HG03521 (cell line): ENCODE measurements around the gene MYO19.
"Not testable (repeated sequence)": the region's sequence is repeated elsewhere in the genome, so short reads cannot be mapped to it uniquely, and the experiment has no call there.

ENCODE experiments used
- ATAC-seq: cut with Tn5 transposase; IDR thresholded peaks from one replicate; pipeline ENCODE4 v1.9.1; 2021; ENCODE audit warnings: mild to moderate bottlenecking, moderate library complexity; ENCODE audit not compliant: unreplicated experiment

MYO19 gene

DNA sequence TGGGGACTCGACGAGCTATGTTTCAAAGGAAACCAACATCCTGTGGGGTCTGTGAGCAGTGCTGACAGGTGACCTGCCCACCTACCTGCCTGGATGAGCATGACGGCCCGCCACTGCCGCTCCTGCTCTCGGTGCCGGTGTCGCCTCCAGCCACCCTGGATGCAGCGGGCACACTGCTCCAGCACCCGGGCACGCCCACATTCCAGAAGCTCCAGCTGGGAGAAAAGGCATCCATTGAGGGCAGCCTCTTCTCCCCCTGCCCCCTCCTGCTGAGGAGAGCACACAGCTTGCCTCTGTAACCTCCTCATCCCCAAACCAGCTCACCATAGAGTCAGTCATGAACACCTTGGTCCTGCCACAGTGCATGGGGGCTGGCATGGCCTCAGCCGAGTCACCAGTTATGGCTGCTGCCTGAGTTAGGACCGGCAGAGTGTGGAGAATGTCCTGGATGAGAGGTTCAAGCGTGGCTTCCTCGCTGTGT, 33.9 kb downstream of the MYO19 start:
- ATAC-seq: no peak

GRCh38 chr17:36498560-36499300, 35.9 kb downstream of the MYO19 start:
- no peak for ATAC-seq

DNA sequence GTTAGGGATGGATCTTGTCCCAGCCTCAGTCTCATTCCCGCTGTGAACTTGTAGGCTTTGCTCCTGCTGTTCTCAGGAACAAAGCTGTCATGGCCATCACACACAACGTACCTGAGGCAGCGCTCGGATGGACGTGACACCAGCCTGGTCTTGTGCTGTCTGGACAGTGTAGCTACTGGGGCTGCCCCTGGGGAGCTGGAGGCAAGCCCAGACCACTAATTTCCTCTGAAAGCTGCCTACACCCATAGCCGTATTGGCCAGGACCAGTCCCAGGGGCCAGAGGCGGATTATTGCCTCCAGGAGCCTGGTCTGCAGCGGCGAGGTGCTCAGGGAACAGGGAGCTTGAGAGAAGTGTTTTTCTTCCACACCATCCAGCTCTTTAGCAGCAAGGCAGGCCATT, 36.5 kb downstream of the MYO19 start:
- ATAC-seq: no peak

GRCh38 chr17:36496018-36496789, 38.5 kb downstream of the MYO19 start:
- no peak for ATAC-seq

DNA sequence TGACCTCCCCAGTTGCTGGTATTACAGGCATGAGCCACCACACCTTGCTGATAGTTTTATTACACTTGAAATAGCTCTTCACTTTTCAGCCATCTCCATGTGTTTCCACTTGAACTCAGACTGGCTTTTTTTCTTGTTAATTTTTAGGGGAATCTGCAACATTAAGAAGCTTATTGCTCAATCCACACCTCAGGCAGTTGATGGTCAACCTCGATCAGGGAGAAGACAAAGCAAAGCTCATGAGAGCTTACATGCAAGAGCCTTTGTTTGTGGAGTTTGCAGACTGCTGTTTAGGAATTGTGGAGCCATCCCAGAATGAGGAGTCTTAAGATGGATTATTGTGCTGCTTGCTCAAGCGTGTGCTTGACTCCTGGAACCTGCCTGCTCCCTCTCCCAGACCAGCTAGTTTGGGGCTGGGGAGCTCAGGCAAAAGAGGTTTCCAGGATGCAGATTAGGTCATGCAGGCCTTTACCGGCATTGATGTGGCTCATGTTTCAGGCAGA, 39.5 kb downstream of the MYO19 start:
- no peak for ATAC-seq

- no peak for ATAC-seq
These were observed 40.0 kb downstream of the MYO19 start for GRCh38 chr17:36494674-36495073.

GRCh38 chr17:36493956-36494355, 40.7 kb downstream of the MYO19 start:
- no peak for ATAC-seq

- peak; percentile 93 for ATAC-seq
These were observed 48.2 kb downstream of the MYO19 start, which contains the start of gene ZNHIT3 for GRCh38 chr17:36486204-36487194. ZNHIT3 (plus strand) TSS chr17:36486681; CDS start chr17:36486700, 19 bp downstream.

DNA sequence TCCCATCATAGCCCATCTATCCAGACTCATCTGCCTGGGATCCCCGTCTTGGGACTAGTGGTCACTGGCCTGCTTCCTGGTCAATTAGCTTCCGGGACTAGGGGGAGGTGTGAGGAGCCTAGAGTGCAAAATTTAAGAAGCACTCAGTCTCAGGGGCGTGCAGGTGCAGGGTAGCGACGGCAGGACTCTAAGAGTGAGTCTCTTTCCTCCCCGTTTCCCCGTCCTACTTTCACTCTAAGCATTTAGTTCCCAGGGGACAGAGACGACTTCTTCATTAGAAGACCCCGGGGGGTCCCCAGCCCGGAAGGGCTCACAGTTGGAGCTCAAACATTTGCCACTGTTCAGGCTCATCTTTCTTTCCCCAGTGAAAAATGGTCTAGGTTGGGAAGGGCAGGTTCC, 48.9 kb downstream of the MYO19 start:
- ATAC-seq: no peak

DNA sequence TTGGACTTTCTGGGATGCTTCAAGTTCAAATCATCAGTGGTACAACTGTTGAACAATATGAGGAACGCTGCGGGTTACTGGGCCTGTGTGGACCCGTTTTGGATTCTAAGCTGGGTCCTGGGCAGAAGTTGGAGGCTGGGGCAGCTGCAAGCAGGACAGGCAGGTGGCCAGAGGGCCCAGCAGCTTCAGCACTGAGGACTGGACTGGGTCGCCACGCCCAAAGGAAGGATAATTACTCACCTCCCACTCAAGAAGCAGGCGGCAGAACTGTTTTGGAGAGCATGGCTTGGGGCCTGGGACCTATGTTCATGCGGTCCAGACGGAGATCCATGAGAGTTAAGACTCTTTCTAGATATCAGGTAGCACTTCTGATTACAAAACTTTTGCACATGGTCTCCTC, 49.6 kb downstream of the MYO19 start:
- ATAC-seq: no peak

DNA sequence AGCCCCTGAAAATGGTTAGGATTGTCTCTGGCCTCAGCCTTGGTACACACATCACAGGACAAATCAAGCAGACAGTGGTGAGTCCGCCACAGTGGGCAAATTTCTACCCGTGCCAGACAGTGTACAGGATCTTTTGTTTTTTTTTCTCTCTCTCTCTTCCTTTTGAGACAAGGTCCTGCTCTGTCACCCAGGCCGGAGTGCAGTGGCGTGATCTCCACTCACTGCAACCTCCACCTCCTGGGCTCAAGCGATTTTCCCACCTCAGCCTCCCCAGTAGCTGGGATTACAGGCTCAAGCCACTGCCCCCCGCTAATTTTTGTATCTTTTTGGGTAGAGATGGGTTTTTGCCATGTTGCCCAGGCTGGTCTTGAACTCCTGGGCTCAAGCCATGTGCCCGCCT, 50.6 kb downstream of the MYO19 start:
- not testable (repeated sequence) for ATAC-seq

DNA sequence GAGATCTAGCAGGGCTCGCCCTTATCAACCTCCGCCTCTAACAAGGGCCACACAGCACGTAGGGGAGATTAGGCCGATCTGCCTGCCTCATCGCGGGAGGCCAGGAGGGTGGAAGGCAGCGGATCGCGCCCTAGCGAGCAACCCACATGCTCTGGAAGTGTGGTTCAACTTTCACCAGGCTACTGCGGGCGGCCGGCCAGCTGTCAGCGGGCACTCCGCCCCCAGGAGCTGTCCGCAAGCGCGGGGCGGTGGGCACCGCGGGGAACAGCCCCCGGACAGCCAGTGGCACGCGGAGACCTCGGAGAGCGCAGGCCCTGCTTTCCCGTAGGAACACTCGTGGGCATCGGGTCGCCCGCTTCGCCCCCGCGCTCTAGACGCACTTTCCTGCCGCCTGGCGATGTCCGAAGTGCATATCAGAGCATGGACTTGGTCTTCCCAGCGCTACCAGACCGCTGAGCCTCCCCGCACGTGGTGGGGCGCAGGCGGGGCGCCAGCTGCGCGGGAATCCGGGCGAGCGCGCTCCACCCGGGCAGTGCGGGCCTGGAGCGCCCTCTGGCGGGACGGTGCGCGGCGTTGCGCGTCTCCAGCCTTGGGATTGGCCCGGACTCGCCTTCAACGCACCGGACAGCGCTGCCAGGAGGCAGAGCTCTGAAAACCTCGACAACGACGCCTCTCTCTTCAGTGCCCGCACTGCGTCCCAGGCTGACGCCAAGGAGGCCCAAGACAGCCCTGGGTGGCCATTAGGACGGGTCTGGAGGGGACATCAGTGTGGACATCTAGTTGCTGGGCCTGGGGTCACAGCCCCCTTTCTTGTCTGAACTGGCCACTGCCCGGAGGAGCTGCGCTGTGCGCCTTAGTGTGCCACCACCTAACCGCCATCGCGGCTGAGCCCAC, 51.8 kb downstream of the MYO19 start:
- no peak for ATAC-seq

DNA sequence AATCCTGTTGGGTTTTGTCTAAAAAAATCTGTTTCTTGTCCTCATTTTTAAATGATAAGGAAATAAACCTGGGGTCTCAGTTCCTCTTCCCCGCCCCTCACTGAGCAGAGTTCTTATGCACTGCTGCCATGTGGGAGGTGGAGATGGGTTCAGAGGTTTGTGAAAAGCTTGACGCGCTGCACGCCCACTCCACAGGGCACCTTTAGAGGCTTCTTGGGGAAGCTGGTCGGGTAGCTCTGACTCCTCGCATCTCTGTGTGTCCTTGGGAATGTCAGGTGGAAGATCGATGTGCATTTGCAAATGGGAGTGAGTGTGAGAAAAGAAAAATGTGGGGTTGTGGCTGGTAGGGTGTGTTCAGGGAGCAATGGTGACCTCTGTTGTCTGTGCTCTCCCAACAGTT, 52.8 kb downstream of the MYO19 start:
- ATAC-seq: no peak

- ATAC-seq: no peak
These were observed 59.2 kb downstream of the MYO19 start for GRCh38 chr17:36475346-36475970.

GRCh38 chr17:36474571-36474970, 60.1 kb downstream of the MYO19 start:
- ATAC-seq: no peak

- no peak for ATAC-seq
These were observed 64.2 kb downstream of the MYO19 start for GRCh38 chr17:36470499-36470898.

DNA sequence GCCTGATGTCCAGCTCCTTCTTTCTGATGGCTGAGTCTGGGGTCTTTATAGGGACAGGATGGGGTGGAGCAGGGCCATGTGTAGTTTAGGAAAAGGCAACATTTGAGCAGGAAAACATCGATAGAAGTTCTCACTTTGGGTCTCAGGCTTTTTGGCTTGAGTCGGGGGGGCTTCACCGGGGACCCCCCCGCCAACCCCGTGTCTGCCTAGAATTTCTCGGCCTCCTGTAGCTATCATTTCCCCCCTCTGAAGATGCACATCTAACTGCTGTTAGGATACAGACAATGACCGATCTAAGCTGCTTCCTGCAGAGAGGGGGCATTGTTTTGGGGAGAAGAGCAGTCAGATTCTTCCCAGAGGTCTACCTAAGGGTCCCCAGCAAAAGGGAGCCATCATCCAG, 64.9 kb downstream of the MYO19 start:
- ATAC-seq: no peak

- ATAC-seq: no peak
These were observed 65.6 kb downstream of the MYO19 start for GRCh38 chr17:36468903-36469635.

GRCh38 chr17:36464765-36465088, 69.9 kb downstream of the MYO19 start:
- no peak for ATAC-seq
